GM21423 (cell line): ENCODE data around the gene REST.
"Not testable (repeated sequence)": the region's sequence is repeated elsewhere in the genome, so short reads cannot be mapped to it uniquely, and the experiment has no call there.

Experiments used
- ATAC-seq: cut with Tn5 transposase; IDR thresholded peaks from one replicate; pipeline ENCODE4 v1.9.1; 2021; ENCODE audit warnings: mild to moderate bottlenecking, moderate library complexity; ENCODE audit not compliant: unreplicated experiment

REST gene

GRCh38 chr4:56907489-56908205 is at the start of gene REST:
TSS of gene REST (plus strand) at chr4:56907900. CDS start at chr4:56910639, 2,739 bp downstream.
- peak; percentile 55 for ATAC-seq

GRCh38 chr4:56859841-56860240 is 47.9 kb upstream of the REST start:
- ATAC-seq: no peak

- no peak for ATAC-seq
These were observed 46.9 kb upstream of the REST start for GRCh38 chr4:56860781-56861180.

GRCh38 chr4:56861360-56861759 is 46.3 kb upstream of the REST start:
- no peak for ATAC-seq

GRCh38 chr4:56863441-56864139 is 44.1 kb upstream of the REST start:
- peak; percentile 57 for ATAC-seq

- no peak for ATAC-seq
These were observed 36.8 kb upstream of the REST start for GRCh38 chr4:56870946-56871345.

GRCh38 chr4:56871371-56871866 is 36.3 kb upstream of the REST start:
- ATAC-seq: no peak

GRCh38 chr4:56874166-56874565 is 33.5 kb upstream of the REST start:
- ATAC-seq: no peak

- no peak for ATAC-seq
These were observed 32.8 kb upstream of the REST start for GRCh38 chr4:56874923-56875322.

GRCh38 chr4:56876264-56876663 is 31.4 kb upstream of the REST start:
- no peak for ATAC-seq

GRCh38 chr4:56879996-56880395 is 27.7 kb upstream of the REST start:
- ATAC-seq: no peak

- no peak for ATAC-seq
These were observed 27.1 kb upstream of the REST start for GRCh38 chr4:56880572-56880971.

- not testable (repeated sequence) for ATAC-seq
These were observed 23.2 kb upstream of the REST start for GRCh38 chr4:56884511-56884910.

- no peak for ATAC-seq
These were observed 15.0 kb upstream of the REST start for GRCh38 chr4:56892691-56893090.

- ATAC-seq: not testable (repeated sequence)
These were observed 9.9 kb upstream of the REST start for GRCh38 chr4:56897842-56898241.

GRCh38 chr4:56900186-56900585 is 7.5 kb upstream of the REST start:
- ATAC-seq: not testable (repeated sequence)

- no peak for ATAC-seq
These were observed 5.0 kb upstream of the REST start for GRCh38 chr4:56902703-56903102.

- no peak for ATAC-seq
These were observed 1.9 kb upstream of the REST start for GRCh38 chr4:56905796-56906195.

- ATAC-seq: no peak
These were observed 959 bp upstream of the REST start for GRCh38 chr4:56906489-56907393.

- peak; percentile 54 for ATAC-seq
These were observed 746 bp downstream of the REST start for GRCh38 chr4:56908206-56909085.
